Peyer's patch (tissue), 4 donors: Measurements from ENCODE around the gene HVCN1. TPM values are rescaled to one million over a fixed set of nuclear protein-coding genes. Genes with fewer than 3 reads are reported as not detected.
"Not testable (repeated sequence)": the region's sequence is repeated elsewhere in the genome, so short reads cannot be mapped to it uniquely, and the experiment has no call there.

Experiments
- DNase-seq, 3 donors: peaks; one replicate each; pipeline ENCODE4 v3.0.0-alpha.2; 2017 to 2019
- H3K27ac ChIP-seq, 4 donors: fragments of 200-600 bp; sonication (generic); one replicate each; pipeline ENCODE4 v1.5.1; 2016 to 2019
- H3K27me3 ChIP-seq, 2 donors: fragments of 200-600 bp; sonication (generic); one replicate each; pipeline ENCODE4 v1.5.1; 2019
- H3K36me3 ChIP-seq, 3 donors: fragments of 200-600 bp; sonication (generic); one replicate each; pipeline ENCODE4 v1.5.1; 2016 to 2019
- H3K4me1 ChIP-seq, 4 donors: fragments of 200-600 bp; sonication (generic); one replicate each; pipeline ENCODE4 v1.5.1; 2016 to 2019
- H3K4me3 ChIP-seq, 4 donors: fragments of 200-600 bp; sonication (generic); 1 replicate in 3 of 4; 2 replicates in 1 of 4; pipeline ENCODE4 v1.5.1; 2016 to 2019; ENCODE audit warnings: mild to moderate bottlenecking in 1 of 4
- H3K9me3 ChIP-seq, 4 donors: fragments of 200-600 bp; sonication (generic); one replicate each; pipeline ENCODE4 v1.5.1; 2016 to 2019; ENCODE audit warnings: mild to moderate bottlenecking in 1 of 4
- POLR2A ChIP-seq, 2 donors: fragments of 450-650 bp; IDR thresholded peaks; one replicate each; pipeline ENCODE4 v1.5.1; 2017; ENCODE audit warnings: antibody characterized with exemption in 2 of 2, mild to moderate bottlenecking in 2 of 2, moderate library complexity in 2 of 2
- total RNA-seq, 4 donors: library from RNA; depleted of rRNA; stranded (reverse); fragments of >200 nt; gene quantifications; one replicate each; pipeline ENCODE4 v1.1.0, GENCODE V29; 2016
- TF ChIP-seq, protein P1 (sequence below), 6 experiments: fragments of 450-650 bp in 4 of 6; fragments of 200-600 bp in 2 of 6; sonication (generic) in 1 of 6; IDR thresholded peaks; one replicate each; pipeline ENCODE4 v1.5.1; 2017 to 2019; ENCODE audit warnings: antibody characterized with exemption in 6 of 6, mild to moderate bottlenecking in 3 of 6, moderate library complexity in 1 of 6

Gene HVCN1
- total RNA-seq, 4 donors from 2014 or later: 2.6 to 16.5 (median 4.7) TPM

DNA sequence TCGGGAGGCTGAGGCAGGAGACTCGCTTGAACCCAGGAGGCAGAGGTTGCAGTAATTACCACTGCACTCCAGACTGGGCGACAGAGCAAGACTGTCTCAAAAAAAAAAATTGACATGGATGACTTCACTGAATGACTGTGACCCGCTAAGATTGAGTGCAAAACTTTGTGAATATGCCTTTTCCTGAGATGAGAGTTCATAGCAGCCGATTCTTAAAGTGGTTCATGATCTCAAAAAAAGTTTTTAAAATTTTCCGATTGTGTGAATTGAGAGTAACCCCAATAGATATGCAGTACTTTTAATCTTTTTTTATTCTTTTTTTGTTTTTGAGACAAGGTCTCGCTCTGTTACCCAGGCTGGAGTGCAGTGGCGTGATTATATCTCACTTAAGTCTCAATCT, 73.7 kb downstream of the HVCN1 start:
- DNase-seq: no peak
- Histone ChIP-seq H3K4me3 (no peak overlapping the region), H3K27me3 (no peaks in the 10 kb centered on the region), H3K9me3 (no peaks in the 10 kb centered on the region), H3K4me1 (peaks cover 0 to 7% (median 0%) of the 10 kb centered on the region in 4 donors), H3K27ac (peak overlapping the region in 1 of 4 donors; percentile 85), H3K36me3 (no peaks in the 10 kb centered on the region)
- TF ChIP-seq, protein P1, sequence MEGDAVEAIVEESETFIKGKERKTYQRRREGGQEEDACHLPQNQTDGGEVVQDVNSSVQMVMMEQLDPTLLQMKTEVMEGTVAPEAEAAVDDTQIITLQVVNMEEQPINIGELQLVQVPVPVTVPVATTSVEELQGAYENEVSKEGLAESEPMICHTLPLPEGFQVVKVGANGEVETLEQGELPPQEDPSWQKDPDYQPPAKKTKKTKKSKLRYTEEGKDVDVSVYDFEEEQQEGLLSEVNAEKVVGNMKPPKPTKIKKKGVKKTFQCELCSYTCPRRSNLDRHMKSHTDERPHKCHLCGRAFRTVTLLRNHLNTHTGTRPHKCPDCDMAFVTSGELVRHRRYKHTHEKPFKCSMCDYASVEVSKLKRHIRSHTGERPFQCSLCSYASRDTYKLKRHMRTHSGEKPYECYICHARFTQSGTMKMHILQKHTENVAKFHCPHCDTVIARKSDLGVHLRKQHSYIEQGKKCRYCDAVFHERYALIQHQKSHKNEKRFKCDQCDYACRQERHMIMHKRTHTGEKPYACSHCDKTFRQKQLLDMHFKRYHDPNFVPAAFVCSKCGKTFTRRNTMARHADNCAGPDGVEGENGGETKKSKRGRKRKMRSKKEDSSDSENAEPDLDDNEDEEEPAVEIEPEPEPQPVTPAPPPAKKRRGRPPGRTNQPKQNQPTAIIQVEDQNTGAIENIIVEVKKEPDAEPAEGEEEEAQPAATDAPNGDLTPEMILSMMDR (IDR thresholded peaks at IDR 0.05): no peak
- no peak for TF ChIP-seq POLR2A (IDR thresholded peaks at IDR 0.05)

DNA sequence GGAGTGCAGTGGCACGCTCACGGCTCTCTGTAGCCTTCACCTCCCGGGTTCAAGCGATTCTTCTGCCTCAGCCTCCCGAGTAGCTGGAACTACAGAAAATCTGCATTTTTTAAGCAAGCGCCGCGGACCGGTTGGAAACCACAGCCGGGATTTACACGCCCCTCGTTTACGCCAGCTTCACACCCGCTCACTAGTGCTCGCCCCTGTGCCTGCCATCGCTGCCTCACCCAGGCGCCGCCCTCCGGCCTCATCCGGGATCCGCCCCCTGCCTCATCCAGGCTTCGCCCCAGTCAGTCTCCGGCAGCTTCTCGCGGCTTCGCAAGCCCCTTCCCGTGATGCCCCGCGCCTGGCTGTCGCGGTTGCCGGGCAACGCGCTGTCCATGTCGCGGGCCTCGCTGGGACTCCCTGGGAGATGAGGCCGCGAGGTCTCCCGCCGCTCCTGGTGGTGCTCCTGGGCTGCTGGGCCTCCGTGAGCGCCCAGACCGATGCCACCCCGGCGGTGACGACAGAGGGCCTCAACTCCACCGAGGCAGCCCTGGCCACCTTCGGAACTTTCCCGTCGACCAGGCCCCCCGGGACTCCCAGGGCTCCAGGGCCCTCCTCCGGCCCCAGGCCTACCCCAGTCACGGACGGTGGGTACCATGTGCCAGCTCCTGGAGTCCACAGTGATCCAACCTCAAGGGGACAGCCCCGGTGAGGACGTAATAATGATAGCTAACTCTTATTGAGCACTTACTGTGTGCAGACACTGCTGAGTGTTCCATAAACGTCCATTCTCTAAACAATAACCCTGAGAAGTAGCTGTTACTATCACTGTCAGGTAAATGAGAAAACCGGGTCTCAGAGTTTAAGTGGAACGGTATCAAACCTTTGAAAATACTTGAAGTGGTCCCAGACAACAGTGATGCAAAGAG, 74.9 kb downstream of the HVCN1 start, which contains the start of gene TCTN1:
TSS of gene TCTN1 (plus strand) at position 359 of the 914 bp plus-strand sequence. CDS start at position 413, 54 bp downstream.
- Histone ChIP-seq H3K4me1 (peaks cover 0 to 7% (median 0%) of the 10 kb centered on the region in 4 donors), H3K36me3 (no peaks in the 10 kb centered on the region), H3K9me3 (no peaks in the 10 kb centered on the region), H3K27me3 (no peaks in the 10 kb centered on the region), H3K4me3 (peak within 1 kb of the TSS; percentile 52 to 91 (median 63)), H3K27ac (peak within 1 kb of the TSS; percentile 68 to 85 (median 72))
- TF ChIP-seq POLR2A (IDR thresholded peaks at IDR 0.05): no peak
- TF ChIP-seq, protein P1 (IDR thresholded peaks at IDR 0.05): peak in 5 of 6 experiments; percentile 2 to 21 (median 6)
- peak; percentile 96 to 99 (median 98) for DNase-seq

DNA sequence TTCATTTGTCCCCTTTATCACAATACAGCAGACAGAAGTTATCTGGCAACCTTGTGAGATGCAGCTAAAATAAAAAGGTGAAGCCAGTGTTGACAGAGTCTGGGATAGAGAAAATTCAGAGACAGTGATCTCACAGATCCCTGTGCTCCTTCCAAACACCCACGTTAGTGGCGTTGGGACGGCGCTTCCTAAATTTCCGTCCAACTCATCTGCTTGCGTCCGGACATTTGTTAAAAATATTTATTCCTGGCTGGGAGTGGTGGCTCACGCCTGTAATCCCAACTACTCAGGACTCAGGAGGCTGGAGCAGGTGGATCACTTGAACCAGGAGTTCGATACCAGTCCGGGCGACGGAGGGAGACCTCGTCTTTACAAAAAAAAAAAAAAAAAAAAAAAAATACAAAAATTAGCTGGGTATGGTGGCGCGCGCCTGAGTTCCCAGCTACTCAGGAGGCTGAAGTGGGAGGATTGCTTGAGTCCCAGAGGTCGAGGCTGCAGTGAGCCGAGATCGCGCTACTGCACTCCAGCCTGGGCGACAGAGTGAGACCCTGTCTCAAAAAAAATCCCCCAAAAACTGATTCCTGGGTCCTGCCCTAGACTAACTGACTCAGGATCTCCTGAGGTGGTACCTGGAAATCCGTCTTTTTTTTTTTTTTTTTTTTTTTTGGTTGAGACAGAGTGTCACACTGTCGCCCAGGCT, 75.7 kb downstream of the HVCN1 start:
- H3K27me3 ChIP-seq: no peaks in the 10 kb centered on the region
- no peaks in the 10 kb centered on the region for H3K9me3 ChIP-seq
- no peaks in the 10 kb centered on the region for H3K36me3 ChIP-seq
- peak in 1 of 3 donors; percentile 46 for DNase-seq
- peaks cover 0 to 7% (median 0%) of the 10 kb centered on the region in 4 donors for H3K4me1 ChIP-seq
- peak overlapping the region; percentile 68 to 85 (median 72) for H3K27ac ChIP-seq
- TF ChIP-seq, protein P1 (IDR thresholded peaks at IDR 0.05): no peak
- TF ChIP-seq POLR2A (IDR thresholded peaks at IDR 0.05): no peak
- peak overlapping the region; percentile 52 to 91 (median 63) for H3K4me3 ChIP-seq

DNA sequence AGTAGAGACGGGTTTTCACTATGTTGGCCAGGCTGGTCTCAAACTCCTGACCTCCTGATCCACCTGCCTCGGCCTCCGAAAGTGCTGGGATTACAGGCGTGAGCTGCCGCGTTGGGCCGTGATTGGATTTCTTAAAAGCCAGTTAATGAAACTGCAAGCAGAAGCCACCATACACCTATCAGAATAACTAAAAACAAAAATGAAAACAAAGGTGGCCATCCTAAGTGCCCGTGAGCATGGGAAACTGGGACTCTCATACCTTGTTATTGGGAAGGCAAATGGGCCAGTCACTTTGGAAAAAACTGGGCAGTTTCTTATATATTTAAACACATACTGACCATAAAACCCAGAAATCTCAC, 82.7 kb downstream of the HVCN1 start:
- DNase-seq: peak in 1 of 3 donors; percentile 43
- Histone ChIP-seq H3K4me1 (no peaks in the 10 kb centered on the region), H3K4me3 (peak overlapping the region; percentile 17 to 32 (median 26)), H3K27ac (peak overlapping the region in 3 of 4 donors; percentile 50 to 84 (median 80)), H3K36me3 (no peaks in the 10 kb centered on the region), H3K27me3 (no peaks in the 10 kb centered on the region), H3K9me3 (no peaks in the 10 kb centered on the region)
- TF ChIP-seq POLR2A (IDR thresholded peaks at IDR 0.05): no peak

DNA sequence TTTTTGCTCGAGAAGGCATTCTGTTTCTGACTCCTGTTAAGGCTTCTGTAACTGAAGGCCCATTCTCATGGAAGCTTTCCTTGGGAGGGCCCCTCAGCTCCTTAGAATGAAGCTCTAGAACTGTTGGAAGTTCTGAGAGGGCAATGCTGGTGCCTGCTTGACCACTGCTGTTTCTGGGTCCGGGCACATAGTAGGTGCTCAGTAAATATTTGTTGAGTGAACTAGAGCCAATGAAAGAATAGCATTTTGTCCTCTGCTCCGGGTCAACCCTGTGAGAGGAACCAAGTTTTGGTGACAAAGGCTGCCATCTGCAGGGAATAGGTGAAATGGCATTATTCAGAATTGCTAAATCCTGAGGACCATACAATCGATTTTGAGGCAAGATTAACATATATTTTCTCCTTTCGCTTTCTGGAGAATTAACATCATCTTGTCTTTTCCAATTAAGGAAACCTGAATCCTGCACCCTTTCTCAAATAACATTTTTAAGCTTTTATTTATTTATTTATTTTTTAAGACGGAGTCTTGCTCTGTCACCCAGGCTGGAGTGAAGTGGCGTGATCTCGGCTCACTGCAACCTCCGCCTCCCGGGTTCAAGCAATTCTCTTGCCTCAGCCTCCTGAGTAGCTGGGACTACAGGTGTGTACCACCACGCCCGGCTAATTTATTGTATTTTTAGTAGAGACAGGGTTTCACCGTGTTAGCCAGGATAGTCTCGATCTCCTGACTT, 86.7 kb downstream of the HVCN1 start:
- H3K27ac ChIP-seq, H3K36me3 ChIP-seq, H3K9me3 ChIP-seq, H3K27me3 ChIP-seq, H3K4me3 ChIP-seq, H3K4me1 ChIP-seq: not testable (repeated sequence)
- peak in 1 of 3 donors; percentile 76 for DNase-seq
- TF ChIP-seq, protein P1 (IDR thresholded peaks at IDR 0.05): peak; percentile 43 to 93 (median 82)
